Kidney tubule cell (primary cell): ENCODE data around the gene FRMD6.

Source experiments
- DNase-seq: peaks from one replicate; pipeline ENCODE4 v3.0.0-alpha.2; 2018; ENCODE audit warnings: low spot score

FRMD6 gene

GRCh38 chr14:51651388-51652167, at the start of gene FRMD6:
FRMD6 (plus strand) TSS chr14:51651910; CDS start chr14:51689837, 37,927 bp downstream.
- peak; percentile 92 for DNase-seq

- DNase-seq = no peak
Measured at GRCh38 chr14:51602310-51602709, 49.4 kb upstream of the FRMD6 start.

GRCh38 chr14:51603495-51603894, 48.2 kb upstream of the FRMD6 start:
- DNase-seq = no peak

GRCh38 chr14:51604073-51604472, 47.6 kb upstream of the FRMD6 start:
- peak; percentile 34 for DNase-seq

- no peak for DNase-seq
Measured at GRCh38 chr14:51605575-51605974, 46.1 kb upstream of the FRMD6 start.

- peak; percentile 69 for DNase-seq
Measured at GRCh38 chr14:51607711-51608110, 44.0 kb upstream of the FRMD6 start.

- peak; percentile 31 for DNase-seq
Measured at GRCh38 chr14:51609251-51609954, 42.3 kb upstream of the FRMD6 start.

GRCh38 chr14:51609955-51610283, 41.8 kb upstream of the FRMD6 start:
- peak; percentile 7 for DNase-seq

GRCh38 chr14:51610771-51611170, 40.9 kb upstream of the FRMD6 start:
- no peak for DNase-seq

- DNase-seq = no peak
Measured at GRCh38 chr14:51612449-51612848, 39.3 kb upstream of the FRMD6 start.

- DNase-seq = no peak
Measured at GRCh38 chr14:51613416-51613815, 38.3 kb upstream of the FRMD6 start.

GRCh38 chr14:51614707-51615106, 37.0 kb upstream of the FRMD6 start:
- peak; percentile 28 for DNase-seq

- DNase-seq = no peak
Measured at GRCh38 chr14:51616256-51616655, 35.5 kb upstream of the FRMD6 start.

GRCh38 chr14:51616724-51617409, 34.8 kb upstream of the FRMD6 start:
- DNase-seq = peak; percentile 92

- DNase-seq = no peak
Measured at GRCh38 chr14:51619561-51619960, 32.1 kb upstream of the FRMD6 start.

- no peak for DNase-seq
Measured at GRCh38 chr14:51620056-51620455, 31.7 kb upstream of the FRMD6 start.

- no peak for DNase-seq
Measured at GRCh38 chr14:51621654-51622053, 30.1 kb upstream of the FRMD6 start.

- DNase-seq = no peak
Measured at GRCh38 chr14:51622376-51622775, 29.3 kb upstream of the FRMD6 start.

GRCh38 chr14:51624955-51625569, 26.6 kb upstream of the FRMD6 start:
- DNase-seq = no peak

GRCh38 chr14:51626185-51626584, 25.5 kb upstream of the FRMD6 start:
- no peak for DNase-seq

- DNase-seq = no peak
Measured at GRCh38 chr14:51626788-51627187, 24.9 kb upstream of the FRMD6 start.

GRCh38 chr14:51627313-51627712, 24.4 kb upstream of the FRMD6 start:
- DNase-seq = no peak

- no peak for DNase-seq
Measured at GRCh38 chr14:51628238-51628637, 23.5 kb upstream of the FRMD6 start.
